Measurements from ENCODE around the gene TSPAN3.

Gene TSPAN3

GRCh38 chr15:77020348-77021087, 50.4 kb downstream of the TSPAN3 start:
- H3K9me3 ChIP-seq (ENCODE audit: control insufficient read depth in 2 of 2, low read length in 2 of 2), result no peaks in the 10 kb centered on the region
- no peaks in the 10 kb centered on the region for H3K27me3 ChIP-seq (ENCODE audit: control insufficient read depth in 1 of 2, insufficient read depth in 2 of 2, low read length in 2 of 2)
- no peak overlapping the region for H3K4me3 ChIP-seq (ENCODE audit: low read length in 2 of 2)
- H3K4me1 ChIP-seq (ENCODE audit: control insufficient read depth, insufficient read depth, low read length), result no peaks in the 10 kb centered on the region
- H3K27ac ChIP-seq (ENCODE audit: low read length), result no peak overlapping the region
- no peak overlapping the region for H3K9ac ChIP-seq (ENCODE audit: low read length in 2 of 2)
- H3K36me3 ChIP-seq (ENCODE audit: control insufficient read depth in 2 of 2, insufficient read depth in 2 of 2, low read length in 2 of 2), result no peaks in the 10 kb centered on the region

DNA sequence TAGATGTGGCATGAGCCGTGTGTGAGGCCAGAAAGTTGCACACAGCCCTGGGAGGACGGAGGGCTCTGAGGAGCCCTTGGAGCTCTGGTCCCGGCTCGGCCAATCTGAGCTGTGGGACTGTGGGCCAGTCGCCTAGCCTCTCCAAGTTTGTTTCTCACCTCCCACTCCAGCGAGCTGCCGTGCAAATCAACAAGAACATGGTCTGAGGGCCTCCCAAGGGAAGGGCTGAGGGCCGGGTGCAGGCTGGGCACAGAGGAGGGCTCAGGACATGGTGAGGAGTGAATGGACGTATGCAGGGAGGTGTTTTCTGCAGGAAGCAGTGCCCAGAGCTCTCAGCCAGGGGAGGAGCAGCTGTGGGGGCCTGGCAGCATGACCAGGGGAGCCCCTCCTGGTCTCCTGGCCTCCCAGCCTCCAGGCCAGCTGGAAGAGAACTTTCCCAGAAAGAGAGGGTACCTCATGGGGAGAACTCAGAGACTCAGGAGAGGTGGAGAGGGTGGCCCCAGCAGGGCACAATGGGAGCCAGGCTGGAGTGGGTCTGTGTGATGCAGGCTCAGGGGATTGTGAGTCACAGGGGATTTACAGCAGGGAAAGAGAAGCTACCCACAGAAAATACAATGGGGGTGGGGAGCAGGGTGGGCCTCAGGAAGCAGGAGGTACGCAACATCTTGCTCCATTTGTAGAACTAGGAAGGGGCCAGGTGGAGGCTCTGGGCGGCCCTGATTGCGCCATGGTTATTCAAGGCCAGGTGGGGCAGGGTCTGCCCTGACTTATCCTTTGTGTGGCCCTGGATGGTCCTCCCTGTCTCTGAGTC, 51.2 kb downstream of the TSPAN3 start:
- no peak overlapping the region for H3K9ac ChIP-seq (ENCODE audit: low read length in 2 of 2)
- no peaks in the 10 kb centered on the region for H3K36me3 ChIP-seq (ENCODE audit: control insufficient read depth in 2 of 2, insufficient read depth in 2 of 2, low read length in 2 of 2)
- no peak overlapping the region for H3K4me3 ChIP-seq (ENCODE audit: low read length in 2 of 2)
- no peaks in the 10 kb centered on the region for H3K9me3 ChIP-seq (ENCODE audit: control insufficient read depth in 2 of 2, low read length in 2 of 2)
- H3K27me3 ChIP-seq (ENCODE audit: control insufficient read depth in 1 of 2, insufficient read depth in 2 of 2, low read length in 2 of 2), result no peaks in the 10 kb centered on the region
- H3K27ac ChIP-seq (ENCODE audit: low read length), result no peak overlapping the region
- no peaks in the 10 kb centered on the region for H3K4me1 ChIP-seq (ENCODE audit: control insufficient read depth, insufficient read depth, low read length)

DNA sequence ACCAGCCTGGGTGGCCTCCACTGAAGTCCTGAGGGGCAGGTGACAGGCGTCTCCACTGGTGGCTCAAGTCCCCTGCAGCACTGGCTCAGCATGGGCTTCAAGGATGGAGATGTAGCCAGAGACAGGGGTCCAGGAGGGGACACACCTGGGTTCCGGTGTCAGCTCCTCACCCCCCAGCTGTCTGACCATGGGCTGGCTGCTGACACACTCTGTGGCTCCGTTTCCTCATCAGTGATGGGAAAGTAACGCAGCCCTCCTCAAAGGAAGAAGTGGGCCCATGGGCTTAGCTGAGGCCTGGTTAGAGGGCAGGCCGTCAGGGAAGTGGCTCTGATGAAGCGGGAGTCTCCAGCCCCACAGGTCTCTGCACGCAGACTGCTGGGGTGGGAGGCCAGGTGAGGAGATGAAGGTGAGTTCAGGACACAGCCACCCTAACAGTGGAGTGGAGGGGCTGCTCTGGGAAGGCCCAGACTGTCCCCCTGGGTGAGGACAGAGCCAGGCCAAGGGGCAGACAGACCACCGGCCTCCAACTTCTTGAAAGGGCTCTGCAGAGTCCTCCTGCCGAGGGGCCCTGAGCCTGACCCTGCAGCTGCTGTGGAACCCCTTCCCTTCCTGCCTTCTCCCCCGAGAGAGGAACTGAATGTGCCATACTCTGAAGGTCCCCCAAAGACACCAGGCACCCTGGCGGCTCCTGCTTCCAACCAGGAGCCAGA, 52.0 kb downstream of the TSPAN3 start:
- Histone ChIP-seq H3K9ac (ENCODE audit: low read length in 2 of 2) (no peak overlapping the region), H3K27me3 (ENCODE audit: control insufficient read depth in 1 of 2, insufficient read depth in 2 of 2, low read length in 2 of 2) (no peaks in the 10 kb centered on the region), H3K9me3 (ENCODE audit: control insufficient read depth in 2 of 2, low read length in 2 of 2) (no peaks in the 10 kb centered on the region), H3K27ac (ENCODE audit: low read length) (no peak overlapping the region), H3K4me3 (ENCODE audit: low read length in 2 of 2) (no peak overlapping the region), H3K4me1 (ENCODE audit: control insufficient read depth, insufficient read depth, low read length) (no peaks in the 10 kb centered on the region), H3K36me3 (ENCODE audit: control insufficient read depth in 2 of 2, insufficient read depth in 2 of 2, low read length in 2 of 2) (no peaks in the 10 kb centered on the region)

DNA sequence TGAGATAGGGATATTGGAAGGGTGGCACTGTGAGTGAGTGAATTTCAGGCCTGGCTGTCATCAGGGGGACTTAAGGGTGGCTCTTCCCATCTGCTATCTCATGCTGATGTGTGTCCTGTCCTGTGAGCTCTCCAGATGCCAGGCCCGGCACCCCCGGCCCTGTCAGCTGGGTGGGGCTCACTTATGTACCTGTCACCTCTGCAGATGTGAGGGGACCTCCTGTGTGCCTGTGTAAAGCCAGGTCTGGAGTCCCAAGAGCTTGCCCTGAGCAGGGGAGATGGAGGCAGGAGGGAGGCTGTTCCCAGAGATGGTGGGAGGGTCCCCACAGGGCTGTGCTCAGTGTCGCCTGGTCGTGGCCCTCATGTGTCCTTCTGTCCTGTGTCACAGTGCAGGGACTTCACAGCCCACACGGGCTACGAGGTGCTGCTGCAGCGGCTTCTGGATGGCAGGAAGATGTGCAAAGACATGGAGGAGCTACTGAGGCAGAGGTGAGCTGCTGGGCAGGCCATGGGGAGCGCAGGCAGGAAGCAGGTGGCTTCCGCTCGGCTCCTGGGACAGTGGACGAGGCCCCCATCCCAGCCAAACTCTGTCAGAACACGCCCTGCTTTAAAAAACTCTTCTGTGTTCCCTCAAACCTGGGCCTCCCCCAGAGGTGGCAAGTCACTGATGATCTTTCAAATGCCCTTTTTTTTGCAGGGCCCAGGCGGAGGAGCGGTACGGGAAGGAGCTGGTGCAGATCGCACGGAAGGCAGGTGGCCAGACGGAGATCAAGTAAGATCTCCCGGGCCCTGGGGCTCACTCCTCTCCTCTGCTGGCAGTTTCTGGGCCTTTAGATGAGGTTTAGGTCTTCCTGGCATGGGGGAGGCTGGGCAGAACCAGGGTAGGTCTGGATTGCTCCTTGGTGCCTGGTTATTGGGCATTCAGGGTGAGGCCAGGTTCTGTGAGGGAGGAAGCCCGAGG, 52.9 kb downstream of the TSPAN3 start:
- H3K27me3 ChIP-seq (ENCODE audit: control insufficient read depth in 1 of 2, insufficient read depth in 2 of 2, low read length in 2 of 2), result no peaks in the 10 kb centered on the region
- H3K4me1 ChIP-seq (ENCODE audit: control insufficient read depth, insufficient read depth, low read length), result no peaks in the 10 kb centered on the region
- no peaks in the 10 kb centered on the region for H3K9me3 ChIP-seq (ENCODE audit: control insufficient read depth in 2 of 2, low read length in 2 of 2)
- no peak overlapping the region for H3K27ac ChIP-seq (ENCODE audit: low read length)
- H3K4me3 ChIP-seq (ENCODE audit: low read length in 2 of 2), result no peak overlapping the region
- H3K36me3 ChIP-seq (ENCODE audit: control insufficient read depth in 2 of 2, insufficient read depth in 2 of 2, low read length in 2 of 2), result no peaks in the 10 kb centered on the region
- H3K9ac ChIP-seq (ENCODE audit: low read length in 2 of 2), result no peak overlapping the region

- Histone ChIP-seq H3K4me3 (ENCODE audit: low read length in 2 of 2) (no peak overlapping the region), H3K27me3 (ENCODE audit: control insufficient read depth in 1 of 2, insufficient read depth in 2 of 2, low read length in 2 of 2) (no peaks in the 10 kb centered on the region), H3K9me3 (ENCODE audit: control insufficient read depth in 2 of 2, low read length in 2 of 2) (no peaks in the 10 kb centered on the region), H3K9ac (ENCODE audit: low read length in 2 of 2) (no peak overlapping the region), H3K36me3 (ENCODE audit: control insufficient read depth in 2 of 2, insufficient read depth in 2 of 2, low read length in 2 of 2) (no peaks in the 10 kb centered on the region), H3K4me1 (ENCODE audit: control insufficient read depth, insufficient read depth, low read length) (no peaks in the 10 kb centered on the region), H3K27ac (ENCODE audit: low read length) (no peak overlapping the region)
Observed at GRCh38 chr15:77017091-77017660, 53.7 kb downstream of the TSPAN3 start.

GRCh38 chr15:77016321-77016695, 54.6 kb downstream of the TSPAN3 start:
- H3K36me3 ChIP-seq (ENCODE audit: control insufficient read depth in 2 of 2, insufficient read depth in 2 of 2, low read length in 2 of 2), result no peaks in the 10 kb centered on the region
- no peaks in the 10 kb centered on the region for H3K27me3 ChIP-seq (ENCODE audit: control insufficient read depth in 1 of 2, insufficient read depth in 2 of 2, low read length in 2 of 2)
- no peak overlapping the region for H3K27ac ChIP-seq (ENCODE audit: low read length)
- no peak overlapping the region for H3K9ac ChIP-seq (ENCODE audit: low read length in 2 of 2)
- no peak overlapping the region for H3K4me3 ChIP-seq (ENCODE audit: low read length in 2 of 2)
- no peaks in the 10 kb centered on the region for H3K4me1 ChIP-seq (ENCODE audit: control insufficient read depth, insufficient read depth, low read length)
- no peaks in the 10 kb centered on the region for H3K9me3 ChIP-seq (ENCODE audit: control insufficient read depth in 2 of 2, low read length in 2 of 2)

DNA sequence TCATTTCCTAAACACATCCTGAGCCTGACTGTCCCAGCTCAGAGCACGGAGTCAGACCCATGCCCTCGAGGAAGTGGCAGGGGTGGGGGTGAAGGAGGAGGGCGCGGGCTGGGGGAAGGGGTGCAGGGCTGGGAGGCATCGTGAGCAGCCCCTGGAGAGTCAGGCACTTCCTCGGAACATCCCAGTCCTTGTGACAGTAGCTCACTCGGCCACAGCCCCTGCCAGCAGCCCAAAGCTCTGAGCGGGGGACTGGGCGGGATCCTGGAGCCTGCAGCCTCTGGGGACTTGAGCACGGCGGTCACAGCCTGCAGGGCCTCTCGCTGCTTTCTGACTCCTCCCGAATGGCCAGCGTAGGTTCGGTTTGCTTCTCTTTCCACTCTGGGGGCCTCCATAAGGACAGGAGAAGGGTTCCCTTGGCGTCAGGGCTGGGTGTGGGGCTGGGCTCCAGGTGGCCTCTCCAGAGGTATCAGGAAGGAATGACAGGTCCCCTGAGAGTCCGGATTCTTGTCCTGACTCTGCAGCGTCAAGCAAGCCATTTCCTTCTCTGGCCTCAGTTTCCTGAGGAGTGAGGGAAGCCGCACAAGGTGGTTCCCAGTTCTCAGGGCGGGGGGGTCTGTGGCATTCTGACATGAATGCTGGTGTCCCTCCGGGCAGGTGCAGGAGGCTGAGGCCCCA, 55.1 kb downstream of the TSPAN3 start:
- no peak overlapping the region for H3K27ac ChIP-seq (ENCODE audit: low read length)
- no peaks in the 10 kb centered on the region for H3K36me3 ChIP-seq (ENCODE audit: control insufficient read depth in 2 of 2, insufficient read depth in 2 of 2, low read length in 2 of 2)
- H3K4me1 ChIP-seq (ENCODE audit: control insufficient read depth, insufficient read depth, low read length), result no peaks in the 10 kb centered on the region
- no peaks in the 10 kb centered on the region for H3K9me3 ChIP-seq (ENCODE audit: control insufficient read depth in 2 of 2, low read length in 2 of 2)
- H3K4me3 ChIP-seq (ENCODE audit: low read length in 2 of 2), result no peak overlapping the region
- H3K9ac ChIP-seq (ENCODE audit: low read length in 2 of 2), result no peak overlapping the region
- H3K27me3 ChIP-seq (ENCODE audit: control insufficient read depth in 1 of 2, insufficient read depth in 2 of 2, low read length in 2 of 2), result no peaks in the 10 kb centered on the region

DNA sequence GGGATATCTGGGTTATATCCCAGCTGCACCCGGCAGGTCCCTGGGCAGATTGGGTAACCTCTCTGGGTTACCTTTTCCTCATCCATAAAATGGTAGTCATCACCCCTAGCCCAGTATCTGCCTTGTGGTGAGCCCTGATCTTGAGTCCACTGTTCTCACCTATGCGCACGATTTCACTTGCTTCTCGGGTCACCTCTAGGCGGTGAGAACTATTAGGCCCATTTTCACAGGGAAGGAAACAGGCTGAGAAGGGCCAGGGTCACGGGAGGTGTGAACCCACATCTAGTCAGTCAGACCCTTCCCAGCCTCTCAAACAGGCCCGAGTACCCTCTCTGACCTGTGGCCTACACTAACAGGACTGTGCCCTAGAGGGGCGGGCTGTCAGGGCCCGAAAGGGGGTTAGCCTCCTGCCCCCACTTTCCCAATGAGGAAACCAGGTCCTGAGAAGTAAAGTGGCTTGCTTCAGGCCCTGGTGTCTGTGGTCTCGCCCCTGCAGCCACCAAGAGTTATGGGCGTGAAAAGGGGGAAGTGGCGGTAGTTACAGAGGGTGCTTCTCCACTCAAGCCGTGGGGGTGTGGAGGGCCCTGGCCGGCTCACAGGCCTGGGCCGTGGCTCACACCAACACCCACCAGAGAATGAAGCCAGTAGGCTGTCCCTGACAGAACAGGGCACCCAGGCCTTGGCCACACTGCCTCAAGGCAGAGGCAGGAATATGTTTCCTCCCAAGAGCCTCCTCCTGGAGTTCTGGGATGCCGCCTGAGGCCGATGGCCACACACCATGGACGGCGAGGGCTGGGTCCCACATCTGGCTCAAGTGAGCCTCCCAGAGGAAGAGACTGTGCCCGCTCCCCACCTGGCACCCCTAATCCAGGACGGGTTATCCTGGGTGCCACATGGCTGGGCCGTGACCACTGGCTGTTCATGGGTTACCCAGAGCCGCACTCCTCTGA, 56.5 kb downstream of the TSPAN3 start:
- Histone ChIP-seq H3K27me3 (ENCODE audit: control insufficient read depth in 1 of 2, insufficient read depth in 2 of 2, low read length in 2 of 2) (no peaks in the 10 kb centered on the region), H3K27ac (ENCODE audit: low read length) (no peak overlapping the region), H3K36me3 (ENCODE audit: control insufficient read depth in 2 of 2, insufficient read depth in 2 of 2, low read length in 2 of 2) (no peaks in the 10 kb centered on the region), H3K9ac (ENCODE audit: low read length in 2 of 2) (no peak overlapping the region), H3K4me3 (ENCODE audit: low read length in 2 of 2) (no peak overlapping the region), H3K9me3 (ENCODE audit: control insufficient read depth in 2 of 2, low read length in 2 of 2) (no peaks in the 10 kb centered on the region), H3K4me1 (ENCODE audit: control insufficient read depth, insufficient read depth, low read length) (no peaks in the 10 kb centered on the region)

GRCh38 chr15:77013776-77014131, 57.2 kb downstream of the TSPAN3 start:
- Histone ChIP-seq H3K27me3 (ENCODE audit: control insufficient read depth in 1 of 2, insufficient read depth in 2 of 2, low read length in 2 of 2) (no peaks in the 10 kb centered on the region), H3K4me3 (ENCODE audit: low read length in 2 of 2) (no peak overlapping the region), H3K9ac (ENCODE audit: low read length in 2 of 2) (no peak overlapping the region), H3K4me1 (ENCODE audit: control insufficient read depth, insufficient read depth, low read length) (no peaks in the 10 kb centered on the region), H3K27ac (ENCODE audit: low read length) (no peak overlapping the region), H3K9me3 (ENCODE audit: control insufficient read depth in 2 of 2, low read length in 2 of 2) (no peaks in the 10 kb centered on the region), H3K36me3 (ENCODE audit: control insufficient read depth in 2 of 2, insufficient read depth in 2 of 2, low read length in 2 of 2) (no peaks in the 10 kb centered on the region)
